Activated CD4-positive, alpha-beta memory T cell treated with anti-CD3 and anti-CD28 coated beads for 36 hours (primary cell): ENCODE data around the gene GPSM3. TPM values are rescaled to one million over a fixed set of nuclear protein-coding genes. Genes with fewer than 3 reads are reported as not detected.
"Not testable (repeated sequence)": the region's sequence is repeated elsewhere in the genome, so short reads cannot be mapped to it uniquely, and the experiment has no call there.

ENCODE experiments used
- CTCF ChIA-PET: fragments of 350-600 bp; sonication (Branson Sonifier 250); formaldehyde crosslinking; loops from one replicate; lab custom pipeline; 2021; ENCODE audit warnings: antibody characterized with exemption, inconsistent platforms; lab: Charles Lee
- POLR2A ChIA-PET: fragments of 350-600 bp; sonication (Branson Sonifier 250); formaldehyde crosslinking; loops from one replicate; lab custom pipeline; 2021; ENCODE audit warnings: antibody characterized with exemption; lab: Charles Lee
- DNase-seq: peaks from one replicate; pipeline ENCODE4 v3.0.0-alpha.2; 2020
- H3K27ac Mint-ChIP-seq: one replicate; pipeline ENCODE4 v1.8.0; 2021; ENCODE audit warnings: mixed read lengths
- H3K27me3 Mint-ChIP-seq: one replicate; pipeline ENCODE4 v1.8.0; 2021; ENCODE audit warnings: mixed read lengths
- H3K36me3 Mint-ChIP-seq: one replicate; pipeline ENCODE4 v1.8.0; 2021; ENCODE audit warnings: mixed read lengths
- H3K4me1 Mint-ChIP-seq: one replicate; pipeline ENCODE4 v1.8.0; 2021; ENCODE audit warnings: low read depth, mixed read lengths
- H3K4me3 Mint-ChIP-seq: one replicate; pipeline ENCODE4 v1.8.0; 2021; ENCODE audit warnings: mild to moderate bottlenecking, mixed read lengths
- H3K9me3 Mint-ChIP-seq: one replicate; pipeline ENCODE4 v1.8.0; 2021; ENCODE audit warnings: mixed read lengths
- intact Hi-C: fragments of 100-400 bp; cut with micrococcal nuclease; formaldehyde crosslinking; loops from one replicate; pipeline ENCODE4 v1.15.1; 2023
- total RNA-seq, 2 experiments: library from RNA; stranded (reverse); gene quantifications; one replicate each; pipeline ENCODE4 v1.2.3, GENCODE V29; 2021

GPSM3 gene
- total RNA-seq, 2 experiments from 2014 or later = 117 to 118 TPM

GRCh38 chr6:32216285-32216684 is 23.8 kb upstream of the GPSM3 start:
- no peak overlapping the region for H3K27ac Mint-ChIP-seq
- no peaks in the 10 kb centered on the region for H3K27me3 Mint-ChIP-seq
- no peaks in the 10 kb centered on the region for H3K9me3 Mint-ChIP-seq
- H3K4me1 Mint-ChIP-seq = no peaks in the 10 kb centered on the region
- intact Hi-C loops = no loop called here
- H3K36me3 Mint-ChIP-seq = no peaks in the 10 kb centered on the region
- H3K4me3 Mint-ChIP-seq = no peak overlapping the region
- no peak for DNase-seq
- CTCF ChIA-PET = no interaction called here
- POLR2A ChIA-PET = no interaction called here

- H3K4me3 Mint-ChIP-seq = no peak overlapping the region
- no peaks in the 10 kb centered on the region for H3K27me3 Mint-ChIP-seq
- no peaks in the 10 kb centered on the region for H3K9me3 Mint-ChIP-seq
- H3K36me3 Mint-ChIP-seq = no peaks in the 10 kb centered on the region
- no peak overlapping the region for H3K27ac Mint-ChIP-seq
- no peaks in the 10 kb centered on the region for H3K4me1 Mint-ChIP-seq
- POLR2A ChIA-PET = no interaction called here
- DNase-seq = no peak
- CTCF ChIA-PET = no interaction called here
- intact Hi-C loops = no loop called here
These were observed 23.2 kb upstream of the GPSM3 start for GRCh38 chr6:32215617-32216016.

GRCh38 chr6:32214126-32214525 is 21.7 kb upstream of the GPSM3 start:
- intact Hi-C loops = no loop called here
- no peak for DNase-seq
- Mint-ChIP-seq H3K36me3 (no peaks in the 10 kb centered on the region), H3K27me3 (no peaks in the 10 kb centered on the region), H3K27ac (no peak overlapping the region), H3K4me3 (no peak overlapping the region), H3K4me1 (no peaks in the 10 kb centered on the region), H3K9me3 (no peaks in the 10 kb centered on the region)
- ChIA-PET POLR2A (no interaction called here), CTCF (no interaction called here)

- DNase-seq = no peak
- ChIA-PET POLR2A (no interaction called here), CTCF (no interaction called here)
- Mint-ChIP-seq H3K4me3 (no peak overlapping the region), H3K36me3 (no peaks in the 10 kb centered on the region), H3K9me3 (no peaks in the 10 kb centered on the region), H3K4me1 (no peaks in the 10 kb centered on the region), H3K27me3 (no peaks in the 10 kb centered on the region), H3K27ac (no peak overlapping the region)
- intact Hi-C loops = no loop called here
These were observed 21.2 kb upstream of the GPSM3 start for GRCh38 chr6:32213649-32214048.

- no peaks in the 10 kb centered on the region for H3K4me1 Mint-ChIP-seq
- H3K9me3 Mint-ChIP-seq = no peaks in the 10 kb centered on the region
- H3K36me3 Mint-ChIP-seq = no peaks in the 10 kb centered on the region
- H3K27me3 Mint-ChIP-seq = no peaks in the 10 kb centered on the region
- intact Hi-C loops = no loop called here
- DNase-seq = no peak
- ChIA-PET POLR2A (no interaction called here), CTCF (interaction anchor here (1.0 kb wide), 1 partner anchor 202 kb away, joined by 3 read pairs; no protein-coding TSS in a partner anchor)
- H3K4me3 Mint-ChIP-seq = no peak overlapping the region
- H3K27ac Mint-ChIP-seq = no peak overlapping the region
These were observed 19.8 kb upstream of the GPSM3 start for GRCh38 chr6:32212076-32212760.

GRCh38 chr6:32211432-32211831 is 19.0 kb upstream of the GPSM3 start:
- POLR2A ChIA-PET, H3K27ac Mint-ChIP-seq, H3K27me3 Mint-ChIP-seq, H3K9me3 Mint-ChIP-seq, DNase-seq, H3K4me3 Mint-ChIP-seq, H3K36me3 Mint-ChIP-seq, H3K4me1 Mint-ChIP-seq, intact Hi-C loops: not testable (repeated sequence)
- CTCF ChIA-PET = interaction anchor here (0.6 to 1.0 kb wide), 2 partner anchors 18 to 203 kb away, joined by 3 read pairs; no protein-coding TSS in a partner anchor

GRCh38 chr6:32210191-32210601 is 17.8 kb upstream of the GPSM3 start:
- no peak for DNase-seq
- H3K4me1 Mint-ChIP-seq = no peaks in the 10 kb centered on the region
- ChIA-PET CTCF (interaction anchor here (1.3 kb wide), 1 partner anchor 35 kb away, joined by 3 read pairs; no protein-coding TSS in a partner anchor), POLR2A (no interaction called here)
- H3K27me3 Mint-ChIP-seq = no peaks in the 10 kb centered on the region
- H3K4me3 Mint-ChIP-seq = no peak overlapping the region
- intact Hi-C loops = no loop called here
- H3K9me3 Mint-ChIP-seq = no peaks in the 10 kb centered on the region
- no peaks in the 10 kb centered on the region for H3K36me3 Mint-ChIP-seq
- H3K27ac Mint-ChIP-seq = no peak overlapping the region

GRCh38 chr6:32208996-32209395 is 16.6 kb upstream of the GPSM3 start:
- DNase-seq = no peak
- Mint-ChIP-seq H3K9me3 (no peaks in the 10 kb centered on the region), H3K4me3 (no peak overlapping the region), H3K27me3 (no peaks in the 10 kb centered on the region), H3K4me1 (no peaks in the 10 kb centered on the region), H3K36me3 (no peaks in the 10 kb centered on the region), H3K27ac (no peak overlapping the region)
- ChIA-PET POLR2A (no interaction called here), CTCF (interaction anchor here (1.3 kb wide), 1 partner anchor 37 kb away, joined by 3 read pairs; no protein-coding TSS in a partner anchor)
- intact Hi-C loops = no loop called here

- ChIA-PET CTCF (no interaction called here), POLR2A (no interaction called here)
- intact Hi-C loops = no loop called here
- Mint-ChIP-seq H3K27ac (no peak overlapping the region), H3K36me3 (no peaks in the 10 kb centered on the region), H3K9me3 (no peaks in the 10 kb centered on the region), H3K4me3 (no peak overlapping the region), H3K4me1 (no peaks in the 10 kb centered on the region), H3K27me3 (no peaks in the 10 kb centered on the region)
- DNase-seq = no peak
These were observed 11.8 kb upstream of the GPSM3 start for GRCh38 chr6:32204268-32204715.

GRCh38 chr6:32203426-32204267 is 11.2 kb upstream of the GPSM3 start:
- CTCF ChIA-PET = no interaction called here
- H3K27me3 Mint-ChIP-seq = no peaks in the 10 kb centered on the region

GRCh38 chr6:32202186-32202585 is 9.7 kb upstream of the GPSM3 start:
- no peak overlapping the region for H3K27ac Mint-ChIP-seq
- H3K4me3 Mint-ChIP-seq = no peak overlapping the region
- CTCF ChIA-PET = no interaction called here
- no peaks in the 10 kb centered on the region for H3K36me3 Mint-ChIP-seq
- H3K4me1 Mint-ChIP-seq = no peaks in the 10 kb centered on the region
- POLR2A ChIA-PET = no interaction called here
- DNase-seq = no peak
- no peaks in the 10 kb centered on the region for H3K9me3 Mint-ChIP-seq
- no peaks in the 10 kb centered on the region for H3K27me3 Mint-ChIP-seq
- intact Hi-C loops = no loop called here

More at GRCh38 chr6:32203426-32204267, 11.2 kb upstream of the GPSM3 start:
- intact Hi-C loops = no loop called here
- Mint-ChIP-seq H3K36me3 (no peaks in the 10 kb centered on the region), H3K4me1 (no peaks in the 10 kb centered on the region), H3K27ac (no peak overlapping the region), H3K4me3 (no peak overlapping the region), H3K9me3 (no peaks in the 10 kb centered on the region)
- DNase-seq = no peak
- POLR2A ChIA-PET = no interaction called here

GRCh38 chr6:32200711-32201475 is 8.4 kb upstream of the GPSM3 start:
- ChIA-PET POLR2A (no interaction called here), CTCF (no interaction called here)
- Mint-ChIP-seq H3K27ac (no peak overlapping the region), H3K27me3 (no peaks in the 10 kb centered on the region), H3K9me3 (no peaks in the 10 kb centered on the region), H3K4me1 (peaks cover 5% of the 10 kb centered on the region), H3K36me3 (no peaks in the 10 kb centered on the region), H3K4me3 (no peak overlapping the region)
- DNase-seq = no peak
- intact Hi-C loops = no loop called here
